Esophagus muscularis mucosa (tissue), 4 donors: ENCODE data around the gene CTDSP1. TPM values are rescaled to one million over a fixed set of nuclear protein-coding genes. Genes with fewer than 3 reads are reported as not detected.
A peak's percentile ranks its signal among the peaks of the same experiment; 100 is the strongest.

Experiments used
- DNase-seq: peaks from one replicate; pipeline ENCODE4 v3.0.0-alpha.2; 2017; ENCODE audit errors: extremely low spot score
- H3K27ac ChIP-seq, 4 donors: fragments of 200-600 bp; sonication (generic); replicated peaks in 1 of 4; 1 replicate in 3 of 4; 2 replicates in 1 of 4; pipeline ENCODE4 v1.5.1; 2016 to 2019; ENCODE audit warnings: mild to moderate bottlenecking in 1 of 4
- H3K27me3 ChIP-seq, 4 donors: fragments of 200-600 bp; sonication (generic); one replicate each; pipeline versions ENCODE4 v1.5.1 to v1.6.0; 2016 to 2019
- H3K36me3 ChIP-seq, 4 donors: fragments of 200-600 bp; sonication (generic); one replicate each; pipeline ENCODE4 v1.5.1; 2016 to 2019
- H3K4me1 ChIP-seq, 4 donors: fragments of 200-600 bp; sonication (generic); one replicate each; pipeline ENCODE4 v1.5.1; 2016 to 2019
- H3K4me3 ChIP-seq, 4 donors: fragments of 200-600 bp; sonication (generic); 1 replicate in 2 of 4; 2 replicates in 2 of 4; pipeline ENCODE4 v1.5.1; 2016 to 2019; ENCODE audit warnings: mild to moderate bottlenecking in 4 of 4, moderate library complexity in 1 of 4
- H3K9me3 ChIP-seq, 4 donors: fragments of 200-600 bp; sonication (generic); 1 replicate in 3 of 4; 2 replicates in 1 of 4; pipeline ENCODE4 v1.5.1; 2016 to 2019
- EP300 ChIP-seq: sonication (generic); formaldehyde crosslinking; IDR thresholded peaks from one replicate; pipeline ENCODE4 v1.6.1; 2017; ENCODE audit warnings: antibody characterized with exemption
- POLR2A ChIP-seq: fragments of 450-650 bp; IDR thresholded peaks from one replicate; pipeline ENCODE4 v1.6.1; 2017; ENCODE audit warnings: antibody characterized with exemption, moderate library complexity, mild to moderate bottlenecking, low read depth
- POLR2AphosphoS5 ChIP-seq, 2 donors: sonication (generic); formaldehyde crosslinking; IDR thresholded peaks; one replicate each; pipeline ENCODE4 v1.6.1; 2017; ENCODE audit warnings: antibody characterized with exemption in 2 of 2
- WGBS: methylation state at CpG from one replicate; pipeline ENCODE4 v1.1.5; 2018; 5-methylcytosine and 5-hydroxymethylcytosine counted together
- intact Hi-C: fragments of 100-400 bp; cut with DNase I; formaldehyde crosslinking; loops from one replicate; pipeline ENCODE4 v1.15.1; 2023
- total RNA-seq, 4 donors: library from RNA; depleted of rRNA; stranded (reverse); fragments of >200 nt; gene quantifications; one replicate each; pipeline versions ENCODE4 v1.1.0 to v1.2.1, GENCODE V29; 2016
- TF ChIP-seq, protein P1 (sequence below), 3 experiments: fragments of 200-600 bp in 2 of 3; fragments of 450-650 bp in 1 of 3; sonication (generic) in 2 of 3; IDR thresholded peaks; one replicate each; pipeline ENCODE4 v1.5.1; 2017 to 2019; ENCODE audit warnings: antibody characterized with exemption in 3 of 3, mild to moderate bottlenecking in 2 of 3, moderate library complexity in 1 of 3

Gene CTDSP1
- total RNA-seq, 4 donors from 2014 or later, result 121 to 176 (median 137) TPM

- DNase-seq, result no peak
- peak overlapping the region; percentile 36 to 51 (median 45) for H3K4me3 ChIP-seq
These were observed 12.1 kb upstream of the CTDSP1 start for GRCh38 chr2:218387369-218388194.

DNA sequence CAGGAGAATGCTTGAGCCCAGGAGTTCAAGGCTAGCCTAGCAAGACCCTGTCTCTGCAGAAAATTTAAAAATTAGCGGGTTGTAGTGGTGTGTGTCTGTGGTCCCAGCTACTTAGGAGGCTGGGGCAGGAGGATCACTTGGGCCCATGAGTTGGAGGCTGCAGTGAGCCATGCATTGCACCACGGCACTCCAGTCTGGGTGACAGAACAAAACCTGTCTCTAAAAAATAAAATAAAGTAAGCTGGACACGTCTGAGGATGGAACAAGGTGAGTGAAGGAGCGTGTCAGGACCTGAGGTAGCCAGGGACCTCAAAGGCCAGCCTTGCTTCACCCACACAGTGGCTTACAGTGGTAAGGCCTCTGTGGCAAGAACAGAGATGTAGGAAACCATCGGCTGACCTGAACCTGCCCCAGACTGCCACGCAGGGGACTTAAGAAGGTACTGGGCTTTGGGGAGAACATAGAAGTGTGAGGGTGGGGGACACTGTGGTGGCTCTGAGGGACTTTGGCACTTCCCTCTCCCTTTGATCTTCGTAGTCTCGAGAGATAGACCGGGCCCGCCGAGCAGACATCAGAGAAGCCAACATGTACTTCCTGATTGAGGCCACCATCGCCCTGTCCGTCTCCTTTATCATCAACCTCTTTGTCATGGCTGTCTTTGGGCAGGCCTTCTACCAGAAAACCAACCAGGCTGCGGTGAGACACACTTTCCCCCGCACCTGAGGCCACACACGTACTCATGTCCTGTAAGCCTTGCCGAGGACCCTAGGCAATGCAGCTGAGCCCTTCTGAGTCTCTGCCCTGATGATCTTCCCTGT, 10.1 kb upstream of the CTDSP1 start:
- WGBS, result 95% methylated on average over 17 of the region's 17 CpGs
- intact Hi-C loops, result loop anchor here (5.0 kb wide), 1 partner anchor 87 kb away; no protein-coding TSS in a partner anchor
- TF ChIP-seq POLR2AphosphoS5 (IDR thresholded peaks at IDR 0.05) (no peak), POLR2A (no peak), EP300 (no peak)
- TF ChIP-seq, protein P1, sequence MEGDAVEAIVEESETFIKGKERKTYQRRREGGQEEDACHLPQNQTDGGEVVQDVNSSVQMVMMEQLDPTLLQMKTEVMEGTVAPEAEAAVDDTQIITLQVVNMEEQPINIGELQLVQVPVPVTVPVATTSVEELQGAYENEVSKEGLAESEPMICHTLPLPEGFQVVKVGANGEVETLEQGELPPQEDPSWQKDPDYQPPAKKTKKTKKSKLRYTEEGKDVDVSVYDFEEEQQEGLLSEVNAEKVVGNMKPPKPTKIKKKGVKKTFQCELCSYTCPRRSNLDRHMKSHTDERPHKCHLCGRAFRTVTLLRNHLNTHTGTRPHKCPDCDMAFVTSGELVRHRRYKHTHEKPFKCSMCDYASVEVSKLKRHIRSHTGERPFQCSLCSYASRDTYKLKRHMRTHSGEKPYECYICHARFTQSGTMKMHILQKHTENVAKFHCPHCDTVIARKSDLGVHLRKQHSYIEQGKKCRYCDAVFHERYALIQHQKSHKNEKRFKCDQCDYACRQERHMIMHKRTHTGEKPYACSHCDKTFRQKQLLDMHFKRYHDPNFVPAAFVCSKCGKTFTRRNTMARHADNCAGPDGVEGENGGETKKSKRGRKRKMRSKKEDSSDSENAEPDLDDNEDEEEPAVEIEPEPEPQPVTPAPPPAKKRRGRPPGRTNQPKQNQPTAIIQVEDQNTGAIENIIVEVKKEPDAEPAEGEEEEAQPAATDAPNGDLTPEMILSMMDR (IDR thresholded peaks at IDR 0.05), result no peak

More at GRCh38 chr2:218387369-218388194, 12.1 kb upstream of the CTDSP1 start:
- intact Hi-C loops, result no loop called here
- no peaks in the 10 kb centered on the region for H3K9me3 ChIP-seq
- TF ChIP-seq EP300 (no peak), POLR2AphosphoS5 (IDR thresholded peaks at IDR 0.05) (peak in 1 of 2 donors; percentile 35)
- peaks cover 10 to 12% (median 11%) of the 10 kb centered on the region in 4 donors for H3K4me1 ChIP-seq
- H3K36me3 ChIP-seq, result no peaks in the 10 kb centered on the region
- WGBS, result 15% methylated on average over 24 of the region's 38 CpGs
- no peak overlapping the region for H3K27ac ChIP-seq
- peaks cover 0 to 2% (median 0%) of the 10 kb centered on the region in 4 donors for H3K27me3 ChIP-seq

GRCh38 chr2:218391202-218391601, 8.5 kb upstream of the CTDSP1 start:
- H3K4me3 ChIP-seq, result no peak overlapping the region
- no peak overlapping the region for H3K27ac ChIP-seq
- intact Hi-C loops, result loop anchor here (5.0 kb wide), 1 partner anchor 89 kb away; no protein-coding TSS in a partner anchor
- TF ChIP-seq POLR2AphosphoS5 (IDR thresholded peaks at IDR 0.05) (no peak), POLR2A (no peak), EP300 (no peak)
- TF ChIP-seq, protein P1 (IDR thresholded peaks at IDR 0.05), result no peak
- H3K27me3 ChIP-seq, result peaks cover 0 to 2% (median 0%) of the 10 kb centered on the region in 4 donors
- DNase-seq, result no peak
- 97% methylated on average over 9 of the region's 23 CpGs for WGBS
- peaks cover 10 to 19% (median 18%) of the 10 kb centered on the region in 4 donors for H3K4me1 ChIP-seq
- H3K36me3 ChIP-seq, result no peaks in the 10 kb centered on the region
- no peaks in the 10 kb centered on the region for H3K9me3 ChIP-seq

More for the DNA sequence above, 10.1 kb upstream of the CTDSP1 start:
- no peak overlapping the region for H3K27ac ChIP-seq
- DNase-seq, result no peak
- no peak overlapping the region for H3K4me3 ChIP-seq
- no peaks in the 10 kb centered on the region for H3K36me3 ChIP-seq
- no peaks in the 10 kb centered on the region for H3K9me3 ChIP-seq
- peaks cover 10 to 12% (median 11%) of the 10 kb centered on the region in 4 donors for H3K4me1 ChIP-seq
- H3K27me3 ChIP-seq, result peaks cover 0 to 2% (median 0%) of the 10 kb centered on the region in 4 donors

DNA sequence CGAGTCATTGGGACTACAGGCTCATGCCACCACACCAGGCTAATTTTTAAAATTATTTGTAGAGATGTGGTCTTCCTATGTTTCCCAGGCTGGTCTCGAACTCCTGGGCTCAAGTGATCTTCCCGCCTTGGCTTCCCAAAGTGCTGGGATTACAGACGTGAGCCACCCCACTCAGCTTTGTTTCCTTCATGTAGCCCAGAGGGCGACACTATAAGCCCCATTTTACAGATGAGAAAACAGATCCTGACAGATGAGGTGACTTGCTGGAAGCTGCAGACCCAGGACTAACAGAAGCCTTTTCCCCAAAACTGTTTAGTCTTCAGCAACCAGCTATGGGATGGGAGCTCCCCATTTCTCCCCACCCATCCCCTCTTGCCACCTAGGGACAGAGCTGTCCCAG, 7.2 kb upstream of the CTDSP1 start:
- H3K27ac ChIP-seq, result no peak overlapping the region
- H3K36me3 ChIP-seq, result no peaks in the 10 kb centered on the region
- no peaks in the 10 kb centered on the region for H3K9me3 ChIP-seq
- TF ChIP-seq POLR2A, result no peak
- TF ChIP-seq, protein P1 (IDR thresholded peaks at IDR 0.05), result no peak
- TF ChIP-seq POLR2AphosphoS5 (IDR thresholded peaks at IDR 0.05), result no peak
- no peak for TF ChIP-seq EP300
- intact Hi-C loops, result loop anchor here (5.0 kb wide), 1 partner anchor 90 kb away; no protein-coding TSS in a partner anchor
- 91% methylated on average over 5 of the region's 5 CpGs for WGBS
- H3K4me1 ChIP-seq, result peaks cover 14 to 25% (median 24%) of the 10 kb centered on the region in 4 donors
- no peak for DNase-seq
- H3K4me3 ChIP-seq, result no peak overlapping the region
- H3K27me3 ChIP-seq, result peaks cover 0 to 2% (median 0%) of the 10 kb centered on the region in 4 donors
